ENCODE results near the gene MYO5A. TPM values are rescaled to one million over a fixed set of nuclear protein-coding genes. Genes with fewer than 3 reads are reported as not detected.
"Not testable (repeated sequence)": the region's sequence is repeated elsewhere in the genome, so short reads cannot be mapped to it uniquely, and the experiment has no call there.

Gene MYO5A
- total and polyA plus RNA-seq, 3 donors from 2014 or later: 11.7 to 35.5 (median 24.3) TPM

- TF ChIP-seq POLR2A (IDR thresholded peaks at IDR 0.05): no peak
- TF ChIP-seq, protein P1, sequence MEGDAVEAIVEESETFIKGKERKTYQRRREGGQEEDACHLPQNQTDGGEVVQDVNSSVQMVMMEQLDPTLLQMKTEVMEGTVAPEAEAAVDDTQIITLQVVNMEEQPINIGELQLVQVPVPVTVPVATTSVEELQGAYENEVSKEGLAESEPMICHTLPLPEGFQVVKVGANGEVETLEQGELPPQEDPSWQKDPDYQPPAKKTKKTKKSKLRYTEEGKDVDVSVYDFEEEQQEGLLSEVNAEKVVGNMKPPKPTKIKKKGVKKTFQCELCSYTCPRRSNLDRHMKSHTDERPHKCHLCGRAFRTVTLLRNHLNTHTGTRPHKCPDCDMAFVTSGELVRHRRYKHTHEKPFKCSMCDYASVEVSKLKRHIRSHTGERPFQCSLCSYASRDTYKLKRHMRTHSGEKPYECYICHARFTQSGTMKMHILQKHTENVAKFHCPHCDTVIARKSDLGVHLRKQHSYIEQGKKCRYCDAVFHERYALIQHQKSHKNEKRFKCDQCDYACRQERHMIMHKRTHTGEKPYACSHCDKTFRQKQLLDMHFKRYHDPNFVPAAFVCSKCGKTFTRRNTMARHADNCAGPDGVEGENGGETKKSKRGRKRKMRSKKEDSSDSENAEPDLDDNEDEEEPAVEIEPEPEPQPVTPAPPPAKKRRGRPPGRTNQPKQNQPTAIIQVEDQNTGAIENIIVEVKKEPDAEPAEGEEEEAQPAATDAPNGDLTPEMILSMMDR (IDR thresholded peaks at IDR 0.05): no peak
- H3K4me3 ChIP-seq: no peak overlapping the region
- whole genome bisulfite sequencing, 2 donors: 90 to 91% methylated on average over 2 of the region's 2 CpGs
- DNase-seq: no peak
- H3K9me3 ChIP-seq: no peaks in the 10 kb centered on the region
- no peaks in the 10 kb centered on the region for H3K4me1 ChIP-seq
- no peak overlapping the region for H3K27ac ChIP-seq
- intact Hi-C loops (cut with DNase I; ENCODE audit: low total_unique reads): no loop called here
- no peaks in the 10 kb centered on the region for H3K27me3 ChIP-seq
- no peaks in the 10 kb centered on the region for H3K36me3 ChIP-seq (ENCODE audit: low read depth, missing control alignments)
These were observed 87.7 kb downstream of the MYO5A start for GRCh38 chr15:52440946-52441345.

- WGBS, 2 donors: 94 to 98% methylated on average over 4 of the region's 4 CpGs
- intact Hi-C loops (cut with DNase I; ENCODE audit: low total_unique reads): no loop called here
These were observed 88.3 kb downstream of the MYO5A start for GRCh38 chr15:52440414-52440813.

DNA sequence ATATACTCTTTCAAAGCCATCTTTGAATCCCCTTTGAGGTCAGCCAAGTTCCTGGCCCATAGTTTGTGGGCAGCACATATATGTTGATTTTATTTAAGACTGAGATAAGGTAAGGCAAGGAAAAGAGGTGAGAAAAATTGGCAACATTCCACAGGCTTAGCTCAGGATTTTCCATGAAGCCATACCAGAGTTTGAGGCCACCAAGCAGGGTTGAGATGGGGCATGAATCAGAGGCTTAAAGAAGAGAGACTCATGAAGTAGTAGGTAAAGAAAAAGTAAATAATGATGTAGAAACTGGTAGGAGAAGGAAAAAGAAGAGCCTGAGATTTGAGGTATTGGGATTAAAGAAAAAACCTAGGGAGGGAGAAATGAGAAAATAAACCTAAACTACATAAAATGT, 89.2 kb downstream of the MYO5A start:
- DNase-seq: no peak
- Histone ChIP-seq H3K4me3 (no peak overlapping the region), H3K9me3 (no peaks in the 10 kb centered on the region), H3K4me1 (no peaks in the 10 kb centered on the region), H3K27ac (no peak overlapping the region), H3K27me3 (no peaks in the 10 kb centered on the region), H3K36me3 (ENCODE audit: low read depth, missing control alignments) (no peaks in the 10 kb centered on the region)
- no peak for TF ChIP-seq POLR2A (IDR thresholded peaks at IDR 0.05)
- TF ChIP-seq, protein P1 (IDR thresholded peaks at IDR 0.05): no peak
- intact Hi-C loops (cut with DNase I; ENCODE audit: low total_unique reads): no loop called here

More at GRCh38 chr15:52440414-52440813, 88.3 kb downstream of the MYO5A start:
- Histone ChIP-seq H3K27ac (no peak overlapping the region), H3K4me1 (no peaks in the 10 kb centered on the region), H3K9me3 (no peaks in the 10 kb centered on the region), H3K4me3 (no peak overlapping the region), H3K27me3 (no peaks in the 10 kb centered on the region), H3K36me3 (ENCODE audit: low read depth, missing control alignments) (no peaks in the 10 kb centered on the region)
- DNase-seq: no peak
- no peak for TF ChIP-seq POLR2A (IDR thresholded peaks at IDR 0.05)
- TF ChIP-seq, protein P1 (IDR thresholded peaks at IDR 0.05): no peak

- H3K27ac ChIP-seq; H3K36me3 ChIP-seq (ENCODE audit: low read depth, missing control alignments); intact Hi-C loops (cut with DNase I; ENCODE audit: low total_unique reads); H3K9me3 ChIP-seq; DNase-seq; H3K27me3 ChIP-seq; H3K4me3 ChIP-seq; H3K4me1 ChIP-seq: not testable (repeated sequence)
- 89 to 100% methylated on average over 3 to 9 of the region's 9 CpGs for WGBS, 2 donors
These were observed 89.6 kb downstream of the MYO5A start for GRCh38 chr15:52439042-52439441.

DNA sequence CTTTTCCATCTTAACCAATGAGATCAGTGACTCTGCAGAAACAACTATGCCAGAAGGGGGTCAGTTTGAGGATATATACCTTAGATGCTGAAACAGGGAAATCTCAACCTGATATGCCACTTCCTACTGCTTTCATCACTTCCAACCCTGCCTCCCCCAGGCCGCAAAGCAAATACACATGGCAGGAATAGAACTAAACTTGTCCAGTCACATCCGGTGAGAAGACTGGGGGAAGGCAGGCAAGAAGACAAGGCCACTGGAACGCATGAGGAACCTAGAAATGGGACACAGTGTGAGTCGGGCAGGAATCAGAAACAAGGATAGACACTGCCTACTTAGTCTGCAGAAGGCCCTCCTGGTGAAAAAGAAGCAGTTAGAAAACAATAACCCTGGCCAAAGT, 90.6 kb downstream of the MYO5A start:
- Histone ChIP-seq H3K4me3 (no peak overlapping the region), H3K27ac (no peak overlapping the region), H3K36me3 (ENCODE audit: low read depth, missing control alignments) (no peaks in the 10 kb centered on the region), H3K4me1 (no peaks in the 10 kb centered on the region), H3K9me3 (no peaks in the 10 kb centered on the region), H3K27me3 (no peaks in the 10 kb centered on the region)
- no peak for DNase-seq
- WGBS, 2 donors: 81 to 93% methylated on average over 4 of the region's 4 CpGs
- TF ChIP-seq, protein P1 (IDR thresholded peaks at IDR 0.05): no peak
- no peak for TF ChIP-seq POLR2A (IDR thresholded peaks at IDR 0.05)
- intact Hi-C loops (cut with DNase I; ENCODE audit: low total_unique reads): no loop called here
